HUDEP-2 (cell line): ENCODE results near the gene NLRC5.
A peak's percentile ranks its signal among the peaks of the same experiment; 100 is the strongest.
"Not testable (repeated sequence)": the region's sequence is repeated elsewhere in the genome, so short reads cannot be mapped to it uniquely, and the experiment has no call there.

ENCODE experiments used
- DNase-seq, 76 experiments: peaks; one replicate each; lab custom pipeline; 2025; ENCODE audit not compliant: unreplicated experiment in 76 of 76; lab: John Stamatoyannopoulos, UW

NLRC5 gene

GRCh38 chr16:56980792-56981724, 8.3 kb upstream of the NLRC5 start:
- DNase-seq, result no peak

DNA sequence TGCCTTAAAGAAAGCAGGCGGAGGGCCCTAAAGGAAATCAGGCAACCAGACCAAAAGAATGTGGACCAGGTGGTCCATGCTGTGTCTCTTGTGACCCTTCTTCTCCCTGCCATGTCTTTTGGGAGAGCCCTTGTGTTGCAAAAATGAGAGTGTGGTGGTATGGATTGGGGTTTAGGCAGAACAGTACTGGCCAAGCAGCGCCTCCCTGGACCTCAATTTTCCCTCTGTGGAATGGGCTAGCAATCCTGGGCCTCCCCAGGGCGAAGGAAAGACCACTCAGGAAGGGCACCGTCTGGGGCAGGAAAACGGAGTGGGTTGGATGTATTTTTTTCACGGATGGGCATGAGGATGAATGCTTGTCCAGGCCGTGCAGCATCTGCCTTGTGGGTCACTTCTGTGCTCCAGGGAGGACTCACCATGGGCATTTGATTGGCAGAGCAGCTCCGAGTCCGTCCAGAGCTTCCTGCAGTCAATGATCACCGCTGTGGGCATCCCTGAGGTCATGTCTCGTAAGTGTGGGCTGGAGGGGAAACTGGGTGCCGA, 7.6 kb upstream of the NLRC5 start:
- no peak for DNase-seq

DNA sequence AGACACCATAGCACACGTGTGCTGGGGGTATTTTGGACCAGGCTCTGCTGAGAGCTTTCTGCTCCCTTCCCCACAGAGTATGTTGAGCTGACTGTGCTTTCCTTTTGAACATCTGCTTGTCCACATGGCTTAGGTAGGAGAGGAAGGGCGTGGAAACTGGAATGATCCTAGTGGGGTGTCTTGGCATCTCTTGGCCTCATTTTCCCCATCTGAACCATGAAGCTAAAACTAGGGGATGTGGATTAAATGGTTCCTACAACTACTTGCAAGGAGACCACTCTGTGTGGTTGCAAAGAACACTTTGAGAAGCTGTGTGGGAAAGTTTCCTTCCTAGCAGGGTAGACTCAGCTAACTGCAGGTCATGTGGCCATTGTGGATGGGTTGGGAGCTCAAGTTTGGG, 6.7 kb upstream of the NLRC5 start:
- no peak for DNase-seq

DNA sequence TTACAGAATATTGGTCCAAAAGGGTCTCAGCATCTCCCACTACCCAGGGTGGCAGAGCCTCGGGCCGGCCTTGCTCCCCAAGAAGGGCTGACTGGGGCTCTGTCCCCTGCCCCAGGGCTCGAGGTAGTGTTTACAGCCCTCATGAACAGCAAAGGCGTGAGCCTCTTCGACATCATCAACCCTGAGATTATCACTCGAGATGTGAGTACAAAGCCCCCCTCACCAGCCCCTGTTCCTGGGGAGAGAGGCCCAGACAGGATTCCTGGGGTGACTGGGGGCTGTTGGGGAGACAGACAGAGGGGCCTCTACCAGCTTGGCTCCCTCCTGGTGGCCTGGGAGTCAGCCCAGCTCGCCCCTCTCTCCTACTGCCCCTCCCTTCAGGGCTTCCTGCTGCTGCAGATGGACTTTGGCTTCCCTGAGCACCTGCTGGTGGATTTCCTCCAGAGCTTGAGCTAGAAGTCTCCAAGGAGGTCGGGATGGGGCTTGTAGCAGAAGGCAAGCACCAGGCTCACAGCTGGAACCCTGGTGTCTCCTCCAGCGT, 6.1 kb upstream of the NLRC5 start:
- no peak for DNase-seq

- DNase-seq, result no peak
These were observed 4.7 kb upstream of the NLRC5 start for GRCh38 chr16:56984639-56985038.

DNA sequence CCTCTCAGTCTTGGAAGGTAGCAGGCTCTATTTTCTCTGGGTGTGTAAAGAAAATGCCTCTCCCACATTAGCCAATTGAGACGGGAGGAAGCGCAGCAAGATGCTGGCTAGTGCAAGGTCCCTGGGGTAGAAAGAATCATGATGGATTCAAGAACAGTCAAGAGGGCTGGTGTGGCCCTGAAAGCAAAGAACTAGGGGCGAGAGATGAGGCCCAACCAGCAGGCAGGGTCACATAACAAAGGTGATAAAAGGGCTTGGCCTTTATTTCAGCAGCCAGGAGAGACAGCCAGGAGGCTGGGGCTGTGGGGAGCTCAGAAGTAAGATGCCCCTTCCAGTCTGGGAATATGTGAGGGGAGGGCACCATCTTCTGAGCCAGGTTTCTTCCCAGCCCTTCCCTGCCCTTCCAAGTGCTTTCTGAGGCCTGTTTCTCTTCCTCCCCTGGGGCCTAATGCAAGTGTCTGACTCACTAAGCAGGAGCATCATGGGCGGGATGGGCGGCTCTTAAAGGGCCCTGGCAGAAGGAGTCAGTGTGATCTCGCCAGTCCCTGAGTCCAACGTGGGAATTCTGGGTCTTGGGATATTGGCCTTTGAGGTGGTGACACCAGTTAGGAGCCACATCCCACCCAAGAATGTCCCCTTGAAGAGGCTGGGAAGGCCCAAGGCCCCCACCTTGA, 3.9 kb upstream of the NLRC5 start:
- no peak for DNase-seq

DNA sequence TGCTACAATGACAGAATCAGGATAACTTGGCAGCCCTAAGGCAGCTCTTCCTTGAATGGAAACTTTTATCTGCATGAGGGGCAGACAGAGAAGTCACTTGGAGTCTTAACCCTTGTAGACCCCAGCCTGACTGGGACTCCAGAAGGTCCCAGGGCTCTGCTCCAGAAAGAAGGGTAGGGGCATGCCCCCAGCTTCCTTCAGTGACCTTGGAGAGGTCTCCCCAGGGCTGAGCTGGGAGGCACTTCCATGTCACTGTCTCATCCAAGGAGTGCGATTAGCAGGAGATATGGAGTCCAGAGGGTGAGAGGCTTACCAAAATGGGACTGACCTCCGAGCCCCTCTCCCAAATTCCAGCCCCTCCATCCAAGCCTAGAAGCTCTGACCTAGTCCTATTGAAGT, 3.4 kb upstream of the NLRC5 start:
- no peak for DNase-seq

DNA sequence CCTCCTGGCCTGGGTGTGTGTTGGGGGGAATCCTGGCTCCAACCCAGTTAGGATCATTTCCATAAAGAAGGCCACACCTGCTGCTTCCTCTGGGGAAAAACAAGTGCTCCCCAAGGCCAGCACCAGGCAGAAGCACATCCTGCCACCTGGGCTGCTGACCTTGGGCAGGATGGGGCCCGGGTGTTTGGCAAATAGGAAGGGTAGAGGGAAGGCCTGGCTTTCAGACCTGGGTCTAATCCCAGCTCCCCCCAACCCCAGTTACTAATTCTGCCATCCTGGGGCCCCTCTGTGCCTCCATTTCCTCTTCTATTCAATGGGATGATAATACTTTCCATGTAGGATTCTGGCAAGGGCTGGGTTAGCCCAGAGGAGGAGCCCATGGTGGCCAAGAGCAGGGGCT, 3.0 kb upstream of the NLRC5 start:
- no peak for DNase-seq

DNA sequence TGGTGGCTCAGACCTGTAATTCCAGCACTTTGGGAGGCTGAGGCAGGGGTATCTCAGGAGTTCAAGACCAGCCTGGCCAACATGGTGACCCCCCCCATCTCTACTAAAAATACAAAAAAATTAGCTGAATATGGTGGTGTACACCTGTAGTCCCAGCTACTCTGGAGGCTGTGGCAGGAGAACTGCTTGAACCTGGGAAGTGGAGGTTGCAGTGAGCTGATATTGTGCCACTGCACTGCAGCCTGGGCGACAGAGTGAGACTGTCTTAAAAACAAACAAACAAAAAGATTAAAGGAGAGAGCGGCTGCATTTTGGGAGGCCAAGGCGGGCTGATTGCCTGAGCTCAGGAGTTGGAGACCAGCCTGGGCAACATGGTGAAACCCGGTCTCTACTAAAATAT, 2.4 kb upstream of the NLRC5 start:
- DNase-seq, result not testable (repeated sequence)

DNA sequence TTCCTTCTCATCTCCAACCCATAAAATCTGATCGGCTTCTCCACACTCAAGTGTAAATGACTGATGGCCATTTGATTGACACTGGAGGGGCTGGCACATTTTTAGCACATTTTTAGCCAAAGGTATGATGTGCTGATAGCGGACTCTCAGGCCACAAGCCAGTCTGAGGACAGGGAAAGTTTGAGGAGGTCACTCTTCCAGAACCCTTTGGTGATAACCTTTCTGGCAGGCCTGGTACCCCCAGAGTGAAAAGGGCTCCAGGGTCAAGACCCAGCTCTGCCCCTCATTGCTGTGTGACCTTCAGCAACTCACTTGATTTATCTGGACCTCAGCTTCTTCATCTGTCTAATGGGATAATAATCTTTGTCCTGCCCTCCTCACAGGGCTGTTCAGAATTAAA, 1.7 kb upstream of the NLRC5 start:
- DNase-seq, result no peak

GRCh38 chr16:56988161-56988947, 1.0 kb upstream of the NLRC5 start:
- DNase-seq, result peak in 2 of 76 experiments; percentile 3 to 5

DNA sequence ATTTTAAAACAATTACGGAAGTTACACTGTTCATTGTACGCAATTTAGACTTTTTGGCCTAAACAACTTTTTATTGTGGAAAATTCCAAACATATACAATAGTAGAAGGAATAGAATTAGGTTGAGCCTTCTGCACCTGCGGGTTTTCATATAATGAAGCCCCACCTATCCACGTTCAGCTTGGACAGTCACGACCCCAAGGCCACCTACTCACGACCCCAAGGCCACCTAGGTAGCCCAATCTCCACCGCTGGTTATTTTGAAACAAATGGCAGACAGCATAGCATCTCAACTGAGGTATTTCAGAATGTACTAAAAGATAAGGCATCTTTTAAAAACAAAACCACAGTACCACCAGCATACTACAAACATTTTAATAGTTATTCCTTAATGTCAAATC, 631 bp downstream of the NLRC5 start:
- DNase-seq, result no peak

- DNase-seq, result no peak
These were observed 1.3 kb downstream of the NLRC5 start for GRCh38 chr16:56990407-56991286.

DNA sequence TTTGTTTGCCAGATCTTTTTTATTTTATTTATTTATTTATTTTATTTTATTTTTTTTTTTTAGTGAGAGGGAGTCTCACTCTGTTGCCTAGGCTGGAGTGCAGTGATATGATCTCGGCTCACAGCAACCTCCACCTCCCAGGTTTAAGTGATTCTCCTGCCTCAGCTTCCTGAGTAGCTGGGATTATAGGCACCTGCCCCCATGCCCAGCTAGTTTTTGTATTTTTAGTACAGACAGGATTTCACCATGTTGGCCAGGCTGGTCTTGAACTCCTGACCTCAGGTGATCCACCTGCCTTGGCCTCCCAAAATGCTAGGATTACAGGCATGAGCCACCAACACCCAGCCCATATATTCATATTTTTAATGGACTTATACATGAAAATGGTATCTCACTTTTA, 3.1 kb downstream of the NLRC5 start:
- not testable (repeated sequence) for DNase-seq

- no peak for DNase-seq
These were observed 3.8 kb downstream of the NLRC5 start for GRCh38 chr16:56993204-56993603.

DNA sequence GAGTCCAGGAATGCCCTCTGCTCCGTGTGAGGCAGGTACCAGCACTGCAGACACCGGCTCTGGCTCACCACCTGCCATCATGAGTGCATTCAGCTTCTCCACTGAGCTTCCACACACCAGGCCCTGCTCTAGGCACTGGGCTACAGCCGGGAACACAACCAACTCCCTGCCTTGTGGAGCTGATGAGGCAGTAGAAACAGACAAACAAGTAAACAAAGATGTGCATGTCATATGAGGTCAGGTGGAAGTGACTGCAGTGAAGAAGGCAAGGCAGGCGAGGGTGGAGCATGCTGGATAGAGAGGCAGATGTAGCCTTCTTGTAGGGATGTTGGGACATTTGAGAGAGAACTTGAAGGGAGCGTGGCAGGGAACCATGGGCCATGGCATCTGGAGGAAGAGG, 5.0 kb downstream of the NLRC5 start:
- DNase-seq, result no peak

GRCh38 chr16:56995136-56995805, 5.9 kb downstream of the NLRC5 start:
- no peak for DNase-seq

GRCh38 chr16:56997264-56997663, 7.9 kb downstream of the NLRC5 start:
- DNase-seq, result no peak

GRCh38 chr16:56997931-56998330, 8.6 kb downstream of the NLRC5 start:
- no peak for DNase-seq
